GM12878 (cell line): Measurements from ENCODE around the gene NDUFA7. TPM values are rescaled to one million over a fixed set of nuclear protein-coding genes. Genes with fewer than 3 reads are reported as not detected.
A peak's percentile ranks its signal among the peaks of the same experiment; 100 is the strongest.

ENCODE experiments used
- CBFB ChIP-seq: IDR thresholded peaks from 2 replicates; pipeline ENCODE4 v1.6.1; 2016; ENCODE audit warnings: antibody characterized with exemption, low read depth
- CHD2 ChIP-seq: IDR thresholded peaks from 2 replicates; pipeline ENCODE4 v1.6.1; 2011; ENCODE audit warnings: low read depth, low read length, improper control_type of control experiment, borderline replicate concordance
- GABPA ChIP-seq: IDR thresholded peaks from 2 replicates; pipeline ENCODE4 v1.6.1; 2014; ENCODE audit warnings: antibody characterized with exemption, low read depth, mild to moderate bottlenecking, inconsistent platforms
- HCFC1 ChIP-seq: fragments of 150-350 bp; IDR thresholded peaks from 2 replicates; pipeline ENCODE4 v1.6.1; 2014; ENCODE audit warnings: low read length
- HDGF ChIP-seq: fragments of 450-650 bp; IDR thresholded peaks from 2 replicates; pipeline ENCODE4 v1.6.1; 2016; ENCODE audit warnings: antibody characterized with exemption
- IRF3 ChIP-seq: fragments of 450-650 bp; IDR thresholded peaks from 2 replicates; pipeline ENCODE4 v1.6.1; 2014; ENCODE audit warnings: mild to moderate bottlenecking
- LARP7 ChIP-seq: fragments of 450-650 bp; IDR thresholded peaks from 2 replicates; pipeline ENCODE4 v1.6.1; 2017; ENCODE audit warnings: mild to moderate bottlenecking
- MEF2B ChIP-seq: fragments of 450-650 bp; IDR thresholded peaks from 2 replicates; pipeline ENCODE4 v1.6.1; 2018; ENCODE audit warnings: mild to moderate bottlenecking, moderate library complexity; ENCODE audit not compliant: partially characterized antibody, poor library complexity, severe bottlenecking
- MTA3 ChIP-seq: IDR thresholded peaks from 2 replicates; pipeline ENCODE4 v1.6.1; 2012; ENCODE audit warnings: low read length, inconsistent platforms, borderline replicate concordance
- MXI1 ChIP-seq: fragments of 150-350 bp; IDR thresholded peaks from 2 replicates; pipeline ENCODE4 v1.6.1; 2011; ENCODE audit warnings: low read depth, mild to moderate bottlenecking, inconsistent platforms, low read length, improper control_type of control experiment
- NFIC ChIP-seq: IDR thresholded peaks from 2 replicates; pipeline ENCODE4 v1.6.1; 2012; ENCODE audit warnings: low read depth, mild to moderate bottlenecking, inconsistent platforms, low read length, moderate library complexity
- NR2C1 ChIP-seq: fragments of 450-650 bp; IDR thresholded peaks from 2 replicates; pipeline ENCODE4 v1.6.1; 2017; ENCODE audit warnings: antibody characterized with exemption, mild to moderate bottlenecking, moderate library complexity
- RAD51 ChIP-seq: fragments of 450-650 bp; IDR thresholded peaks from 2 replicates; pipeline ENCODE4 v1.6.1; 2016; ENCODE audit warnings: moderate library complexity, mild to moderate bottlenecking, inconsistent platforms
- SIX5 ChIP-seq: IDR thresholded peaks from 2 replicates; pipeline ENCODE4 v1.6.1; 2011; ENCODE audit warnings: mild to moderate bottlenecking, low read depth, low read length, moderate library complexity; ENCODE audit not compliant: severe bottlenecking
- SKIL ChIP-seq: fragments of 450-650 bp; IDR thresholded peaks from 2 replicates; pipeline ENCODE4 v1.6.1; 2017; ENCODE audit warnings: mild to moderate bottlenecking, low read depth, inconsistent platforms; ENCODE audit not compliant: poor library complexity, severe bottlenecking
- SPI1 ChIP-seq: IDR thresholded peaks from 2 replicates; pipeline ENCODE4 v1.6.1; 2011; ENCODE audit warnings: low read depth, mild to moderate bottlenecking, low read length, moderate library complexity, borderline replicate concordance; ENCODE audit not compliant: insufficient read depth
- USF1 ChIP-seq: IDR thresholded peaks from 2 replicates; pipeline ENCODE4 v1.6.1; 2011; ENCODE audit warnings: borderline replicate concordance, low read depth, mild to moderate bottlenecking, moderate library complexity, mixed read lengths, low read length; ENCODE audit not compliant: insufficient read depth; ENCODE audit errors: extremely low read length
- polyA plus RNA-seq, 11 experiments: library from polyadenylated mRNA; depleted of rRNA in 4 of 11; unstranded in 6 of 11; stranded (reverse) in 5 of 11; fragments of >200 nt; fragmentation: Nextera tagmentation in 4 of 11; fragmentation: Illumina TruSeq in 1 of 11; extraction: Ambion mirVana in 4 of 11; extraction: Trizol in 1 of 11; gene quantifications; 1 replicate in 1 of 11; 2 replicates in 10 of 11; pipeline versions ENCODE4 v1.2.1 to v1.2.3, GENCODE V29; 2011 to 2016; ENCODE audit warnings: inconsistent platforms in 2 of 11, missing spikeins in 2 of 11, low read depth in 1 of 11
- total RNA-seq, 4 experiments: library from RNA; depleted of rRNA in 3 of 4; stranded (reverse); fragments of >200 nt in 3 of 4; fragmentation: Illumina TruSeq in 1 of 4; extraction: Trizol in 1 of 4; gene quantifications; 2 replicates each; pipeline versions ENCODE4 v1.2.1 to v1.2.3, GENCODE V29; 2013 to 2021
- TF ChIP-seq, protein P1 (sequence below): fragments of 450-650 bp; IDR thresholded peaks from 2 replicates; pipeline ENCODE4 v1.6.1; 2016; ENCODE audit warnings: mild to moderate bottlenecking
- TF ChIP-seq, protein P2 (sequence below): IDR thresholded peaks from 2 replicates; pipeline ENCODE4 v1.6.1; 2012; ENCODE audit warnings: mild to moderate bottlenecking, low read depth, low read length

The NDUFA7 gene
- total and polyA plus RNA-seq, 10 of the 15 experiments (the other 5 are each of a cell fraction or from before 2014, with no cell fraction given) = 79.0 to 360 (median 174) TPM

DNA sequence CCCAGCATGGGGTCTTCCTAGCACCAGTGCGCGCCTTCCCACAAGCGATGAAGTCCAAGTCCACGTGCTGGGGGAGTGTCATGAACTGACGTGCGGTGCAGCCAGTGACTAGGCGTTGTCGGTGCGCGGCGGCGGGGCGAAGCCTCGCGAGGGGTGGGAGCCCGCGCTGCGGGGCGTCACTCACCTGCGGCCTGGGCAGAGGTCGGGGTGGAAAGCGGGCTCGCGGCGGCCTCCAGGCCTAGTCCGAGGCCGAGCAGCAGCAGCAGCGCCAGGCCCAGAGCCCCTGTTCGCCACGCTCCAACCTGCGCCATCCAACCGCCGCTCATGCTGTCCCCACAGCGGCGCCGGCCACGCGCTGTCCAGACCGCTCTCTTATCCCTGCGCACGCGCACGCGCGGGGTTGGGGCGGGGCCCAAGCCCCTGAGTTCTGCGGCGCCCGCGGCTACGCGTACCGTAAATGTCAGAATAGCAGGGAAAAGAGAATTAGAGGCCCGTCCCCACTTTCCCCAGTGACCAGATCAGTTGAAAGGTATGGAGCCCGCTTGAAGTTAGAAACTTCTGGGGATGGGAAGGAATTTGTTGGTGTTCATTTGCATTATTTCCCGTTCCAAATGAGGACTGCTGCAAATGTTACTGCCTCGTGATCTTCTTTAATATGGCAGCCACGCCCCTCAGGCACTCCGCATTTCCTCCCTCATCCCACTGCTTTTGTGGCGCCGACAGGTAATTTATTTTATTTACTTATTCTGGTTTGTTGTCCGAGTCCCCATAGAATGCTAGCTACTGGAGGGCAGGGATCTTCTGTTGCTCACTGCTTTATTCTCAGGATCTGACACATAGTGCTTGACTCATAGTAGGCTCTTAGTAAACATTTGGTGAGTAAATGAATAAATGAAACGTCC lies 13.0 kb downstream of the NDUFA7 start, which contains the start of gene CD320 (continued):
- no peak for TF ChIP-seq NFIC
- TF ChIP-seq HCFC1 = no peak
- peak; percentile 80 for TF ChIP-seq USF1
- peak; percentile 65 for TF ChIP-seq SKIL
- TF ChIP-seq MTA3 = no peak; the same call in 1 of the 2 replicates
- peak; percentile 97 for TF ChIP-seq CHD2
- no peak for TF ChIP-seq MEF2B
- TF ChIP-seq CBFB = peak; percentile 11; the same call in 1 of the 2 replicates
- no peak for TF ChIP-seq NR2C1
- peak; percentile 95 for TF ChIP-seq MXI1
- TF ChIP-seq LARP7 = peak; percentile 80; the same call in 1 of the 2 replicates
- TF ChIP-seq HDGF = no peak
- TF ChIP-seq, protein P1, sequence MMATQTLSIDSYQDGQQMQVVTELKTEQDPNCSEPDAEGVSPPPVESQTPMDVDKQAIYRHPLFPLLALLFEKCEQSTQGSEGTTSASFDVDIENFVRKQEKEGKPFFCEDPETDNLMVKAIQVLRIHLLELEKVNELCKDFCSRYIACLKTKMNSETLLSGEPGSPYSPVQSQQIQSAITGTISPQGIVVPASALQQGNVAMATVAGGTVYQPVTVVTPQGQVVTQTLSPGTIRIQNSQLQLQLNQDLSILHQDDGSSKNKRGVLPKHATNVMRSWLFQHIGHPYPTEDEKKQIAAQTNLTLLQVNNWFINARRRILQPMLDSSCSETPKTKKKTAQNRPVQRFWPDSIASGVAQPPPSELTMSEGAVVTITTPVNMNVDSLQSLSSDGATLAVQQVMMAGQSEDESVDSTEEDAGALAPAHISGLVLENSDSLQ = peak; percentile 97
- no peak for TF ChIP-seq GABPA
- no peak for TF ChIP-seq SIX5
- TF ChIP-seq RAD51 = no peak
- no peak for TF ChIP-seq IRF3
- TF ChIP-seq, protein P2, sequence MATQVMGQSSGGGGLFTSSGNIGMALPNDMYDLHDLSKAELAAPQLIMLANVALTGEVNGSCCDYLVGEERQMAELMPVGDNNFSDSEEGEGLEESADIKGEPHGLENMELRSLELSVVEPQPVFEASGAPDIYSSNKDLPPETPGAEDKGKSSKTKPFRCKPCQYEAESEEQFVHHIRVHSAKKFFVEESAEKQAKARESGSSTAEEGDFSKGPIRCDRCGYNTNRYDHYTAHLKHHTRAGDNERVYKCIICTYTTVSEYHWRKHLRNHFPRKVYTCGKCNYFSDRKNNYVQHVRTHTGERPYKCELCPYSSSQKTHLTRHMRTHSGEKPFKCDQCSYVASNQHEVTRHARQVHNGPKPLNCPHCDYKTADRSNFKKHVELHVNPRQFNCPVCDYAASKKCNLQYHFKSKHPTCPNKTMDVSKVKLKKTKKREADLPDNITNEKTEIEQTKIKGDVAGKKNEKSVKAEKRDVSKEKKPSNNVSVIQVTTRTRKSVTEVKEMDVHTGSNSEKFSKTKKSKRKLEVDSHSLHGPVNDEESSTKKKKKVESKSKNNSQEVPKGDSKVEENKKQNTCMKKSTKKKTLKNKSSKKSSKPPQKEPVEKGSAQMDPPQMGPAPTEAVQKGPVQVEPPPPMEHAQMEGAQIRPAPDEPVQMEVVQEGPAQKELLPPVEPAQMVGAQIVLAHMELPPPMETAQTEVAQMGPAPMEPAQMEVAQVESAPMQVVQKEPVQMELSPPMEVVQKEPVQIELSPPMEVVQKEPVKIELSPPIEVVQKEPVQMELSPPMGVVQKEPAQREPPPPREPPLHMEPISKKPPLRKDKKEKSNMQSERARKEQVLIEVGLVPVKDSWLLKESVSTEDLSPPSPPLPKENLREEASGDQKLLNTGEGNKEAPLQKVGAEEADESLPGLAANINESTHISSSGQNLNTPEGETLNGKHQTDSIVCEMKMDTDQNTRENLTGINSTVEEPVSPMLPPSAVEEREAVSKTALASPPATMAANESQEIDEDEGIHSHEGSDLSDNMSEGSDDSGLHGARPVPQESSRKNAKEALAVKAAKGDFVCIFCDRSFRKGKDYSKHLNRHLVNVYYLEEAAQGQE = peak; percentile 52; the same call in 1 of the 2 replicates
- TF ChIP-seq SPI1 = 0 out of 2 replicates have a peak, but pooled peaks have one; percentile 22
